DND-41 (cell line): ENCODE data around the gene HEMK1.

Experiments used
- ATAC-seq: fragments of 200-7000 bp; cut with Tn5 transposase; 3 replicates; pipeline ENCODE4 v1.9.1; 2021; ENCODE audit warnings: low read depth; ENCODE audit not compliant: insufficient read depth
- DNase-seq: peaks from one replicate; pipeline ENCODE4 v3.0.0-alpha.2; 2020
- H2AFZ ChIP-seq: 2 replicates; pipeline ENCODE4 v1.6.0; 2012; ENCODE audit warnings: low read depth, low read length
- H3K27ac ChIP-seq: 2 replicates; pipeline ENCODE4 v1.5.1; 2012; ENCODE audit warnings: low read length, inconsistent platforms
- H3K27me3 ChIP-seq: fragments of 200-600 bp; sonication (generic); 2 replicates; pipeline ENCODE4 v1.6.0; 2012; ENCODE audit warnings: low read length, mild to moderate bottlenecking, inconsistent platforms; ENCODE audit not compliant: insufficient read depth, poor library complexity
- H3K36me3 ChIP-seq: 2 replicates; pipeline ENCODE4 v1.5.1; 2012; ENCODE audit warnings: low read length, inconsistent platforms; ENCODE audit not compliant: insufficient read depth
- H3K4me1 ChIP-seq: 2 replicates; pipeline ENCODE4 v1.5.1; 2012; ENCODE audit warnings: mild to moderate bottlenecking, low read length; ENCODE audit not compliant: insufficient read depth
- H3K4me2 ChIP-seq: 2 replicates; pipeline ENCODE4 v1.6.0; 2012; ENCODE audit warnings: mild to moderate bottlenecking, moderate library complexity, low read length, inconsistent platforms; ENCODE audit not compliant: insufficient read depth
- H3K4me3 ChIP-seq, 2 experiments: fragments of 200-600 bp in 1 of 2; shearing (Covaris generic) in 1 of 2; 2 replicates each; pipeline ENCODE4 v1.5.1; 2012 to 2016; ENCODE audit warnings: inconsistent platforms in 2 of 2, low read length in 2 of 2, mild to moderate bottlenecking in 2 of 2, low read depth in 1 of 2, moderate library complexity in 1 of 2
- H3K79me2 ChIP-seq: 2 replicates; pipeline ENCODE4 v1.6.0; 2012; ENCODE audit warnings: low read length, inconsistent platforms; ENCODE audit not compliant: insufficient read depth
- H3K9ac ChIP-seq: 2 replicates; pipeline ENCODE4 v1.6.0; 2012; ENCODE audit warnings: low read depth, mild to moderate bottlenecking, inconsistent platforms, low read length, moderate library complexity
- H3K9me3 ChIP-seq: 2 replicates; pipeline ENCODE4 v1.5.1; 2012; ENCODE audit warnings: low read length, moderate library complexity, mild to moderate bottlenecking, inconsistent platforms; ENCODE audit not compliant: insufficient read depth, severe bottlenecking
- H4K20me1 ChIP-seq: 2 replicates; pipeline ENCODE4 v1.6.0; 2012; ENCODE audit warnings: low read length; ENCODE audit not compliant: insufficient read depth
- CTCF ChIP-seq: IDR thresholded peaks from 2 replicates; pipeline ENCODE4 v1.5.1; 2012; ENCODE audit warnings: borderline replicate concordance, low read length, moderate library complexity, mild to moderate bottlenecking; ENCODE audit not compliant: poor library complexity, severe bottlenecking; ENCODE audit errors: extremely low read depth
- EZH2 ChIP-seq: IDR thresholded peaks from 3 replicates; pipeline ENCODE4 v1.6.1; 2012; ENCODE audit warnings: borderline replicate concordance, low read depth, mild to moderate bottlenecking, moderate library complexity, low read length, inconsistent platforms; ENCODE audit not compliant: severe bottlenecking

Gene HEMK1

GRCh38 chr3:50609071-50609762 lies 39.9 kb downstream of the HEMK1 start:
- Histone ChIP-seq H3K27me3 (no peaks in the 10 kb centered on the region), H2AFZ (no peak overlapping the region), H3K4me2 (peak overlapping the region; percentile 85), H3K36me3 (peaks cover 92% of the 10 kb centered on the region), H3K9ac (peak overlapping the region; percentile 91), H3K4me1 (peaks cover 59% of the 10 kb centered on the region), H3K4me3 (peak overlapping the region; percentile 82), H3K9me3 (no peaks in the 10 kb centered on the region), H3K27ac (peak overlapping the region; percentile 99), H4K20me1 (peaks cover 68% of the 10 kb centered on the region), H3K79me2 (peaks cover 96% of the 10 kb centered on the region)
- TF ChIP-seq EZH2 (no peak), CTCF (no peak)
- no peak for ATAC-seq
- DNase-seq: peak; percentile 52

- Histone ChIP-seq H3K9me3 (no peaks in the 10 kb centered on the region), H3K27me3 (no peaks in the 10 kb centered on the region), H3K4me3 (peak overlapping the region; percentile 82), H3K27ac (peak overlapping the region; percentile 99), H3K79me2 (peaks cover 96% of the 10 kb centered on the region), H3K36me3 (peaks cover 92% of the 10 kb centered on the region), H3K4me2 (peak overlapping the region; percentile 85), H3K9ac (peak overlapping the region; percentile 91), H4K20me1 (peaks cover 71% of the 10 kb centered on the region), H3K4me1 (peaks cover 59% of the 10 kb centered on the region), H2AFZ (no peak overlapping the region)
- DNase-seq: peak; percentile 57
- ATAC-seq: no peak
- TF ChIP-seq CTCF: peak; percentile 33
- no peak for TF ChIP-seq EZH2
These were observed 40.4 kb downstream of the HEMK1 start for GRCh38 chr3:50609763-50610085.

GRCh38 chr3:50610181-50610971 lies 41.1 kb downstream of the HEMK1 start:
- Histone ChIP-seq H3K9me3 (no peaks in the 10 kb centered on the region), H3K4me1 (peaks cover 59% of the 10 kb centered on the region), H3K4me2 (peak overlapping the region; percentile 85), H3K27me3 (no peaks in the 10 kb centered on the region), H4K20me1 (peaks cover 72% of the 10 kb centered on the region), H3K36me3 (peaks cover 90% of the 10 kb centered on the region), H3K9ac (peak overlapping the region; percentile 91), H3K27ac (peak overlapping the region; percentile 99), H3K4me3 (peak overlapping the region; percentile 82), H2AFZ (no peak overlapping the region), H3K79me2 (peaks cover 96% of the 10 kb centered on the region)
- no peak for ATAC-seq
- no peak for TF ChIP-seq EZH2
- TF ChIP-seq CTCF: no peak
- peak; percentile 66 for DNase-seq
